OCI-LY3 (cell line): ENCODE results near the gene PRPF38A.

Source experiments
- H2AFZ ChIP-seq: fragments of 200-600, 300-600 bp; shearing (Covaris generic); 2 replicates; pipeline ENCODE4 v1.6.0; 2014; ENCODE audit warnings: antibody characterized with exemption, low read depth, low read length
- H3K27ac ChIP-seq: fragments of 200-600, 300-600 bp; sonication (generic); 2 replicates; pipeline ENCODE4 v1.5.1; 2014; ENCODE audit warnings: mild to moderate bottlenecking, low read length, moderate library complexity, mixed read lengths
- H3K27me3 ChIP-seq: fragments of 200-600, 300-600 bp; sonication (generic); 2 replicates; pipeline ENCODE4 v1.6.1; 2014; ENCODE audit warnings: low read depth, low read length, mixed read lengths
- H3K36me3 ChIP-seq: fragments of 200-600, 300-600 bp; sonication (generic); replicated peaks from 2 replicates; pipeline ENCODE3; 2014; ENCODE audit warnings: low read depth, low read length, mixed read lengths
- H3K4me1 ChIP-seq: fragments of 300-600, 200-600 bp; sonication (generic); 2 replicates; pipeline ENCODE4 v1.6.1; 2014; ENCODE audit warnings: low read length, mixed read lengths
- H3K4me2 ChIP-seq: fragments of 200-600, 300-600 bp; sonication (generic); 2 replicates; pipeline ENCODE4 v1.6.1; 2014; ENCODE audit warnings: low read length, mixed read lengths
- H3K4me3 ChIP-seq: fragments of 300-600, 200-600 bp; sonication (generic); 2 replicates; pipeline ENCODE4 v1.5.1; 2014; ENCODE audit warnings: antibody characterized with exemption, mild to moderate bottlenecking, low read length, moderate library complexity
- H3K79me2 ChIP-seq: fragments of 300-600, 200-600 bp; shearing (Covaris generic); 2 replicates; pipeline ENCODE4 v1.6.1; 2014; ENCODE audit warnings: mild to moderate bottlenecking, low read length, mixed read lengths
- H3K9ac ChIP-seq: fragments of 300-600, 200-600 bp; shearing (Covaris generic); 2 replicates; pipeline ENCODE4 v1.6.0; 2014; ENCODE audit warnings: mild to moderate bottlenecking, low read length, moderate library complexity
- H3K9me3 ChIP-seq: fragments of 200-600, 300-600 bp; shearing (Covaris generic); 2 replicates; pipeline ENCODE4 v1.6.1; 2014; ENCODE audit warnings: low read length, mixed read lengths; ENCODE audit not compliant: insufficient read depth
- H4K20me1 ChIP-seq: fragments of 200-600, 300-600 bp; sonication (generic); 2 replicates; pipeline ENCODE4 v1.6.1; 2016; ENCODE audit warnings: low read length, mixed read lengths; ENCODE audit not compliant: insufficient read depth
- CTCF ChIP-seq: fragments of 200-600, 300-600 bp; sonication (generic); IDR thresholded peaks from 2 replicates; pipeline ENCODE4 v1.5.1; 2014; ENCODE audit warnings: antibody characterized with exemption, low read length, low read depth
- EZH2phosphoT487 ChIP-seq: fragments of 200-600 bp; shearing (Covaris generic); IDR thresholded peaks from 2 replicates; pipeline ENCODE4 v1.6.1; 2018; ENCODE audit warnings: antibody characterized with exemption, mixed run types, low read depth

Gene PRPF38A

GRCh38 chr1:52461821-52462220 is 57.4 kb downstream of the PRPF38A start:
- Histone ChIP-seq H3K4me1 (peaks cover 5% of the 10 kb centered on the region), H3K27me3 (no peaks in the 10 kb centered on the region), H3K27ac (no peak overlapping the region), H2AFZ (no peak overlapping the region), H3K9me3 (no peaks in the 10 kb centered on the region), H3K4me2 (no peak overlapping the region), H3K9ac (no peak overlapping the region), H4K20me1 (no peaks in the 10 kb centered on the region), H3K79me2 (no peaks in the 10 kb centered on the region), H3K36me3 (no peaks in the 10 kb centered on the region), H3K4me3 (no peak overlapping the region)
- TF ChIP-seq EZH2phosphoT487, result no peak
- TF ChIP-seq CTCF, result no peak

GRCh38 chr1:52463891-52464290 is 59.5 kb downstream of the PRPF38A start:
- Histone ChIP-seq H4K20me1 (no peaks in the 10 kb centered on the region), H3K27me3 (no peaks in the 10 kb centered on the region), H3K27ac (no peak overlapping the region), H3K4me1 (no peaks in the 10 kb centered on the region), H3K79me2 (no peaks in the 10 kb centered on the region), H3K4me2 (no peak overlapping the region), H3K9ac (no peak overlapping the region), H2AFZ (no peak overlapping the region), H3K36me3 (peaks cover 4% of the 10 kb centered on the region), H3K9me3 (no peaks in the 10 kb centered on the region), H3K4me3 (no peak overlapping the region)
- no peak for TF ChIP-seq CTCF
- no peak for TF ChIP-seq EZH2phosphoT487

- TF ChIP-seq CTCF (no peak), EZH2phosphoT487 (no peak)
- Histone ChIP-seq H3K9ac (no peak overlapping the region), H2AFZ (no peak overlapping the region), H3K36me3 (peaks cover 4% of the 10 kb centered on the region), H4K20me1 (no peaks in the 10 kb centered on the region), H3K9me3 (no peaks in the 10 kb centered on the region), H3K27me3 (no peaks in the 10 kb centered on the region), H3K4me2 (no peak overlapping the region), H3K4me1 (no peaks in the 10 kb centered on the region), H3K4me3 (no peak overlapping the region), H3K27ac (no peak overlapping the region), H3K79me2 (no peaks in the 10 kb centered on the region)
Measured at GRCh38 chr1:52469108-52469507, 64.7 kb downstream of the PRPF38A start.
